HepG2 (cell line): ENCODE measurements around the gene ARHGAP45. TPM values are rescaled to one million over a fixed set of nuclear protein-coding genes. Genes with fewer than 3 reads are reported as not detected.
A peak's percentile ranks its signal among the peaks of the same experiment; 100 is the strongest.

Source experiments
- MIER3 ChIP-seq: IDR thresholded peaks from 2 replicates; pipeline ENCODE4 v1.6.1; 2016; ENCODE audit warnings: missing compliant biosample characterization, borderline replicate concordance
- POLR2G ChIP-seq: fragments of 200-400 bp; formaldehyde crosslinking; IDR thresholded peaks from 2 replicates; pipeline ENCODE4 v1.6.1; 2018; ENCODE audit warnings: mild to moderate bottlenecking, low read depth, low read length, moderate library complexity
- ZFY ChIP-seq: sonication (generic); formaldehyde crosslinking; IDR thresholded peaks from 2 replicates; pipeline ENCODE4 v1.4.0; 2020; ENCODE audit warnings: missing genetic modification reagents
- ZNF800 ChIP-seq: sonication (generic); formaldehyde crosslinking; IDR thresholded peaks from 2 replicates; pipeline ENCODE4 v1.4.0; 2020; ENCODE audit warnings: missing genetic modification reagents
- polyA plus RNA-seq, 8 experiments: library from polyadenylated mRNA; depleted of rRNA in 3 of 8; stranded (reverse) in 7 of 8; unstranded in 1 of 8; fragments of >200 nt; fragmentation: Illumina TruSeq in 4 of 8; extraction: Trizol in 4 of 8; gene quantifications; 2 replicates each; pipeline versions ENCODE4 v1.2.1 to v1.2.3, GENCODE V29; 2011 to 2016; ENCODE audit warnings: low read depth in 4 of 8, missing spikeins in 1 of 8, mixed read lengths in 1 of 8; ENCODE audit not compliant: insufficient read depth in 1 of 8
- total RNA-seq, 5 experiments: library from RNA; depleted of rRNA; stranded (reverse); fragments of >200 nt; fragmentation: Illumina TruSeq; extraction: Trizol; gene quantifications; 2 replicates each; pipeline ENCODE4 v1.2.3, GENCODE V29; 2016; ENCODE audit warnings: low read depth in 1 of 5
- TF ChIP-seq, protein P1 (sequence below): IDR thresholded peaks from 2 replicates; pipeline ENCODE4 v1.6.1; 2016; ENCODE audit warnings: low read depth
- TF ChIP-seq, protein P2 (sequence below): sonication (generic); formaldehyde crosslinking; IDR thresholded peaks from 2 replicates; pipeline ENCODE4 v1.8.0; 2022; ENCODE audit warnings: missing genetic modification reagents, low read depth, mild to moderate bottlenecking, borderline replicate concordance

ARHGAP45 gene
- total and polyA plus RNA-seq, 2 of the 13 experiments (the other 11 are each of a cell fraction or from before 2014, with no cell fraction given) = 0.84 to 32.0 TPM

DNA sequence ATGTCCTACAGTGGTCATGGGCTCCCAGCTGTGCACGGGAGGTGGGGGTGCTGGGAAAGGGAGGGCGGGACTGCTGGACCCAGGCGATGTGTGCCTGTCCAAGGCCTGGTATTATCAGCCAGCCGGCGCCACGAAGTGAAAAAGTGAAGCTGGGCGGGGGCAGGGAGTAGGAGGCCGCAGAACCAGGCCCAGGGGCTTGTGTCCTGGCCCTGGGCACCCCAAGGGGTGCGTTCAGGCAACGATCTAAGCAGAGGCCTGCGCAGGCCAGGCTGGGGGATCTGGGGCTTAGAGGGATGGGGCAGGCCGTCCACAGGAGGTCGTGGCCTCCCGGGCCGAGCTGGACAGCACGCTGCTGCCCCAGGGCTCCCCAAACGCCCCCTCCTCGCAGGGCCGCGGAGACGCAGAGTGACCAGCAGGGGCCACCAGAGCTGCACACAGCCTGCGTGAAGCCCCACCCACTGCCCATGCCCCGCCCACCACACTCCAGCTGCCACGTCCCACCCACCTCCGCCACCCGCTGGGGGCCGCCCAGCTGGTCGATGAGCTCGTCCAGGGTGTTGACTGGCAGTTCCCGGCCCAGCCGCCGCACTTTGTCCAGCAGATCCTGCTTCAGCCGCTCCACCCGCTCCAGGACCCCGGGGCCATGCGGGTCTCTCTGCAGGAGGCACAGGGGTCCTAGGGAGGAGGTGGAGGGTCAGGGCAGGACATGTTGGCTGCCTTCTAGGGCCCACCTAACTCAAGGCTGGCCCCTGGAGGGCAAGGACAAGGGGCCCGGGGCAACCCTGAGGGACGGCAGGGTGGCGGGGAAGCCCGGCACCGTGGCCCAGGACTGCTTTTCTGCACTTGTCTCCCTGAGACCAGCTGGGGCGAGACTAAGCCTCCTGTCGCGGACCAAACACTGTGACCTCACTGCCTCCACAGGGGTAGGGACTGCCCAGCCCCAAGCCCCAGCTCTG lies 46.3 kb downstream of the ARHGAP45 start (continued):
- TF ChIP-seq, protein P1, sequence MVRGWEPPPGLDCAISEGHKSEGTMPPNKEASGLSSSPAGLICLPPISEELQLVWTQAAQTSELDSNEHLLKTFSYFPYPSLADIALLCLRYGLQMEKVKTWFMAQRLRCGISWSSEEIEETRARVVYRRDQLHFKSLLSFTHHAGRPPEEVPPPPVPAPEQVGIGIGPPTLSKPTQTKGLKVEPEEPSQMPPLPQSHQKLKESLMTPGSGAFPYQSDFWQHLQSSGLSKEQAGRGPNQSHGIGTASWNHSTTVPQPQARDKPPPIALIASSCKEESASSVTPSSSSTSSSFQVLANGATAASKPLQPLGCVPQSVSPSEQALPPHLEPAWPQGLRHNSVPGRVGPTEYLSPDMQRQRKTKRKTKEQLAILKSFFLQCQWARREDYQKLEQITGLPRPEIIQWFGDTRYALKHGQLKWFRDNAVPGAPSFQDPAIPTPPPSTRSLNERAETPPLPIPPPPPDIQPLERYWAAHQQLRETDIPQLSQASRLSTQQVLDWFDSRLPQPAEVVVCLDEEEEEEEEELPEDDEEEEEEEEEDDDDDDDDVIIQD = peak; percentile 51; the same call in 1 of the 2 replicates
- TF ChIP-seq ZFY (CRISPR knock-in tag) = peak; percentile 49
- TF ChIP-seq, protein P2, sequence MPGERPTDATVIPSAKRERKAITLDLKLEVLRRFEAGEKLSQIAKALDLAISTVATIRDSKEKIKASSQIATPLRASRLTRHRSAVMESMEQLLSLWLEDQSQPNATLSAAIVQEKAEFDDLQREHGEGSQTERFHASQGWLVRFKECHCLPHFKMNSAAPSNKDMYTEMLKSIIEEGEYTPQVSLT (CRISPR knock-in tag) = no peak
- no peak for TF ChIP-seq ZNF800 (CRISPR knock-in tag)
- peak; percentile 82; the same call in 1 of the 2 replicates for TF ChIP-seq MIER3
- TF ChIP-seq POLR2G = peak; percentile 58
